H1 (cell line): Measurements from ENCODE around the gene CCDC88C. TPM values are rescaled to one million over a fixed set of nuclear protein-coding genes. Genes with fewer than 3 reads are reported as not detected.

Source experiments
- CTCF ChIA-PET: fragments of 300-600 bp; sonication (Branson Sonifier 250); formaldehyde crosslinking; loops from one replicate; lab custom pipeline; 2021; ENCODE audit not compliant: partially characterized antibody; lab: Charles Lee
- POLR2A ChIA-PET: fragments of 300-600 bp; sonication (Branson Sonifier 250); formaldehyde crosslinking; loops from one replicate; lab custom pipeline; 2021; ENCODE audit warnings: inconsistent platforms; ENCODE audit not compliant: partially characterized antibody; lab: Charles Lee
- DNase-seq, 2 experiments: peaks; one replicate each; pipeline versions ENCODE4 v3.0.0 to v3.0.0-alpha.2; 2010 to 2022; ENCODE audit warnings: low spot score in 2 of 2, low read depth in 1 of 2, mixed read lengths in 1 of 2
- FAIRE-seq: peaks from 2 replicates; lab custom pipeline; 2011; peaks lifted over from hg19 to GRCh38; lab: Jason Lieb, UNC
- H2AFZ ChIP-seq: 2 replicates; pipeline ENCODE4 v1.8.1; 2012; ENCODE audit warnings: low read length, inconsistent platforms
- H2AK5ac ChIP-seq: 2 replicates; pipeline ENCODE4 v1.6.1; 2013; ENCODE audit warnings: low read depth, low read length
- H2BK120ac ChIP-seq: replicated peaks from 2 replicates; pipeline ENCODE3; 2013; ENCODE audit warnings: low read depth, low read length, inconsistent platforms
- H2BK12ac ChIP-seq: 2 replicates; pipeline ENCODE4 v1.6.1; 2013; ENCODE audit warnings: low read depth, low read length
- H2BK15ac ChIP-seq: 2 replicates; pipeline ENCODE4 v1.6.1; 2013; ENCODE audit warnings: low read length
- H2BK20ac ChIP-seq: 2 replicates; pipeline ENCODE4 v1.6.1; 2013; ENCODE audit warnings: low read length
- H2BK5ac ChIP-seq: 2 replicates; pipeline ENCODE4 v1.6.1; 2013; ENCODE audit warnings: low read depth, low read length
- H3K14ac ChIP-seq: 2 replicates; pipeline ENCODE4 v1.6.1; 2013; ENCODE audit warnings: inconsistent platforms; ENCODE audit not compliant: insufficient read length
- H3K18ac ChIP-seq: 2 replicates; pipeline ENCODE4 v1.6.1; 2013; ENCODE audit warnings: low read length; ENCODE audit errors: extremely low read depth
- H3K23ac ChIP-seq: 2 replicates; pipeline ENCODE4 v1.6.1; 2013; ENCODE audit warnings: inconsistent platforms; ENCODE audit not compliant: insufficient read length
- H3K23me2 ChIP-seq: 2 replicates; pipeline ENCODE4 v1.6.1; 2013; ENCODE audit warnings: low read depth, low read length
- H3K27ac ChIP-seq: 2 replicates; pipeline ENCODE4 v1.6.1; 2011; ENCODE audit warnings: low read depth, low read length, inconsistent platforms
- H3K27me3 ChIP-seq, 4 experiments: replicated peaks in 1 of 4; 1 replicate in 1 of 4; 2 replicates in 3 of 4; pipeline versions ENCODE4 v1.6.1 to v1.8.1; 2011 to 2013; ENCODE audit warnings: low read length in 3 of 4, mild to moderate bottlenecking in 3 of 4, inconsistent platforms in 2 of 4, mixed read lengths in 2 of 4, moderate library complexity in 1 of 4; ENCODE audit not compliant: control insufficient read depth in 3 of 4, insufficient read depth in 3 of 4; ENCODE audit errors: extremely low read depth in 1 of 4
- H3K36me3 ChIP-seq, 4 experiments: 2 replicates each; pipeline versions ENCODE4 v1.6.1 to v1.8.1; 2011 to 2013; ENCODE audit warnings: mild to moderate bottlenecking in 4 of 4, low read length in 3 of 4, moderate library complexity in 2 of 4, control low read depth in 1 of 4, inconsistent platforms in 1 of 4; ENCODE audit not compliant: insufficient read depth in 4 of 4, control insufficient read depth in 2 of 4
- H3K4ac ChIP-seq: replicated peaks from 2 replicates; pipeline ENCODE3; 2013; ENCODE audit warnings: low read length, low read depth, mixed read lengths, inconsistent platforms; ENCODE audit not compliant: insufficient read length
- H3K4me1 ChIP-seq, 4 experiments: replicated peaks in 1 of 4; 1 replicate in 1 of 4; 2 replicates in 3 of 4; pipeline versions ENCODE4 v1.6.1 to v1.8.1; 2011 to 2013; ENCODE audit warnings: low read length in 3 of 4, inconsistent platforms in 2 of 4, mixed read lengths in 1 of 4; ENCODE audit not compliant: insufficient read depth in 4 of 4, control insufficient read depth in 3 of 4
- H3K4me2 ChIP-seq, 2 experiments: 2 replicates each; pipeline versions ENCODE4 v1.6.1 to v1.8.1; 2011 to 2013; ENCODE audit warnings: low read depth in 2 of 2, low read length in 2 of 2, control low read depth in 1 of 2, inconsistent platforms in 1 of 2, mild to moderate bottlenecking in 1 of 2; ENCODE audit not compliant: insufficient read depth in 1 of 2
- H3K4me3 ChIP-seq, 4 experiments: fragments of 200-600, 300-600 bp in 1 of 4; sonication (generic), shearing (Covaris generic), sonication (Bioruptor Twin) in 1 of 4; 2 replicates each; pipeline versions ENCODE4 v1.5.1 to v1.8.1; 2011 to 2016; ENCODE audit warnings: low read length in 4 of 4, low read depth in 3 of 4, control low read depth in 2 of 4, inconsistent platforms in 2 of 4, mild to moderate bottlenecking in 2 of 4, mixed read lengths in 1 of 4, moderate library complexity in 1 of 4; ENCODE audit not compliant: insufficient read depth in 2 of 4; ENCODE audit errors: extremely low read depth in 1 of 4
- H3K56ac ChIP-seq: replicated peaks from 2 replicates; pipeline ENCODE3; 2013; ENCODE audit warnings: low read depth, mild to moderate bottlenecking, mixed read lengths, low read length, inconsistent platforms; ENCODE audit not compliant: insufficient read length
- H3K79me1 ChIP-seq: 2 replicates; pipeline ENCODE4 v1.6.1; 2013; ENCODE audit warnings: low read depth, low read length, control low read depth
- H3K79me2 ChIP-seq, 2 experiments: 2 replicates each; pipeline versions ENCODE4 v1.6.1 to v1.8.1; 2012 to 2013; ENCODE audit warnings: low read length in 2 of 2, mild to moderate bottlenecking in 2 of 2, inconsistent platforms in 1 of 2; ENCODE audit not compliant: insufficient read depth in 2 of 2, control insufficient read depth in 1 of 2
- H3K9ac ChIP-seq, 4 experiments: replicated peaks in 1 of 4; 1 replicate in 1 of 4; 2 replicates in 3 of 4; pipeline versions ENCODE4 v1.6.1 to v1.8.1; 2011 to 2013; ENCODE audit warnings: low read depth in 3 of 4, low read length in 3 of 4, control low read depth in 2 of 4, mild to moderate bottlenecking in 2 of 4, moderate library complexity in 2 of 4, inconsistent platforms in 1 of 4; ENCODE audit errors: extremely low read depth in 1 of 4
- H3K9me3 ChIP-seq, 2 experiments: 2 replicates each; pipeline versions ENCODE4 v1.6.1 to v1.8.1; 2012 to 2013; ENCODE audit warnings: mild to moderate bottlenecking in 2 of 2, moderate library complexity in 2 of 2, control low read depth in 1 of 2, inconsistent platforms in 1 of 2, low read depth in 1 of 2, low read length in 1 of 2, mixed read lengths in 1 of 2; ENCODE audit not compliant: insufficient read depth in 2 of 2
- H4K20me1 ChIP-seq, 2 experiments: replicated peaks in 1 of 2; 2 replicates each; pipeline versions ENCODE3 to v1.8.1; 2011 to 2013; ENCODE audit warnings: inconsistent platforms in 2 of 2, low read length in 2 of 2, mild to moderate bottlenecking in 1 of 2; ENCODE audit not compliant: insufficient read depth in 2 of 2, control insufficient read depth in 1 of 2
- H4K5ac ChIP-seq: 2 replicates; pipeline ENCODE4 v1.6.1; 2013; ENCODE audit warnings: low read length, low read depth, mixed read lengths, inconsistent platforms; ENCODE audit not compliant: insufficient read length
- H4K8ac ChIP-seq: 2 replicates; pipeline ENCODE4 v1.8.0; 2013; ENCODE audit warnings: mild to moderate bottlenecking, moderate library complexity, low read length, inconsistent platforms; ENCODE audit not compliant: insufficient read depth; ENCODE audit errors: extremely low read depth
- H4K91ac ChIP-seq: replicated peaks from 2 replicates; pipeline ENCODE3; 2013; ENCODE audit warnings: low read length, mixed read lengths, inconsistent platforms; ENCODE audit not compliant: insufficient read length
- BACH1 ChIP-seq: IDR thresholded peaks from 2 replicates; pipeline ENCODE4 v1.6.1; 2012; ENCODE audit warnings: low read length, improper control_type of control experiment
- CTBP2 ChIP-seq: IDR thresholded peaks from 2 replicates; pipeline ENCODE4 v1.7.0; 2011; ENCODE audit warnings: borderline replicate concordance, mild to moderate bottlenecking, moderate library complexity, mixed read lengths, low read length; ENCODE audit not compliant: insufficient read depth, insufficient read length
- CTCF ChIP-seq, 3 experiments: IDR thresholded peaks; 1 replicate in 2 of 3; 2 replicates in 1 of 3; pipeline versions ENCODE4 v1.5.1 to v1.6.1; 2011; ENCODE audit warnings: low read length in 3 of 3, mild to moderate bottlenecking in 3 of 3, inconsistent platforms in 2 of 3, low read depth in 1 of 3, moderate library complexity in 1 of 3; ENCODE audit not compliant: insufficient read depth in 1 of 3; ENCODE audit errors: control extremely low read depth in 1 of 3
- EGR1 ChIP-seq: IDR thresholded peaks from 2 replicates; pipeline ENCODE4 v1.6.1; 2011; ENCODE audit warnings: low read depth, low read length, borderline replicate concordance
- FOSL1 ChIP-seq: IDR thresholded peaks from 2 replicates; pipeline ENCODE4 v1.6.1; 2011; ENCODE audit warnings: mild to moderate bottlenecking, low read depth, low read length, moderate library complexity; ENCODE audit not compliant: insufficient read depth
- GTF2F1 ChIP-seq: IDR thresholded peaks from 2 replicates; pipeline ENCODE4 v1.6.1; 2012; ENCODE audit warnings: low read depth, low read length, improper control_type of control experiment, borderline replicate concordance
- HDAC6 ChIP-seq: IDR thresholded peaks from one replicate; pipeline ENCODE4 v1.7.1; 2012; ENCODE audit warnings: low read depth, mild to moderate bottlenecking, inconsistent platforms, low read length, moderate library complexity
- JUN ChIP-seq: IDR thresholded peaks from 2 replicates; pipeline ENCODE4 v1.6.1; 2011; ENCODE audit warnings: low read depth, mild to moderate bottlenecking, improper control_type of control experiment, low read length
- POLR2AphosphoS5 ChIP-seq: IDR thresholded peaks from 2 replicates; pipeline ENCODE4 v1.6.1; 2011; ENCODE audit warnings: low read depth, low read length
- RAD21 ChIP-seq, 2 experiments: IDR thresholded peaks in 1 of 2; conservative IDR thresholded peaks in 1 of 2; 2 replicates each; pipeline ENCODE4 v1.6.1; 2011; ENCODE audit warnings: low read depth in 2 of 2, low read length in 2 of 2, improper control_type of control experiment in 1 of 2, inconsistent platforms in 1 of 2, mild to moderate bottlenecking in 1 of 2, moderate library complexity in 1 of 2
- SIX5 ChIP-seq: IDR thresholded peaks from 2 replicates; pipeline ENCODE4 v1.6.1; 2011; ENCODE audit warnings: mild to moderate bottlenecking, low read depth, low read length
- ZNF274 ChIP-seq: IDR thresholded peaks from 2 replicates; pipeline ENCODE4 v1.7.0; 2012; ENCODE audit warnings: low read length, borderline replicate concordance; ENCODE audit errors: extremely low read depth
- polyA plus RNA-seq, 7 experiments: library from polyadenylated mRNA; depleted of rRNA in 3 of 7; stranded (reverse) in 5 of 7; unstranded in 2 of 7; fragments of >200 nt in 5 of 7; fragments of 200-250 nt in 2 of 7; gene quantifications; 1 replicate in 5 of 7; 2 replicates in 1 of 7; 4 replicates in 1 of 7; pipeline versions ENCODE4 v1.2.1 to v1.2.3, GENCODE V29; 2011 to 2013; ENCODE audit warnings: missing spikeins in 2 of 7, mixed read lengths in 2 of 7
- total RNA-seq: library from RNA; stranded (reverse); fragmentation: NEBNext Ultra II Directional; extraction: Animal tissue kit (Norgen Biotek cat#: 25700); gene quantifications from 2 replicates; pipeline ENCODE4 v1.2.1, GENCODE V29; 2021

Gene CCDC88C
- total and polyA plus RNA-seq, 2 of the 8 experiments (the other 6 are each of a cell fraction or from before 2014, with no cell fraction given): 10.3 to 57.7 TPM

- Histone ChIP-seq H3K9me3 (peaks cover 25 to 30% of the 10 kb centered on the region in 2 experiments), H2BK12ac (no peak overlapping the region), H2AK5ac (no peak overlapping the region), H3K18ac (no peak overlapping the region), H4K91ac (no peak overlapping the region), H3K27ac (no peak overlapping the region), H4K8ac (no peak overlapping the region), H2BK5ac (no peak overlapping the region), H2BK20ac (no peak overlapping the region), H2BK120ac (no peak overlapping the region), H3K4me3 (no peak overlapping the region), H3K9ac (no peak overlapping the region), H3K79me1 (no peaks in the 10 kb centered on the region), H3K4me1 (no peaks in the 10 kb centered on the region), H3K4me2 (no peak overlapping the region), H3K23ac (no peak overlapping the region), H2AFZ (no peak overlapping the region), H4K20me1 (no peaks in the 10 kb centered on the region), H3K27me3 (no peaks in the 10 kb centered on the region), H3K14ac (no peak overlapping the region), H2BK15ac (no peak overlapping the region), H3K36me3 (no peaks in the 10 kb centered on the region), H3K23me2 (no peaks in the 10 kb centered on the region), H3K79me2 (no peaks in the 10 kb centered on the region), H4K5ac (no peak overlapping the region), H3K4ac (no peak overlapping the region), H3K56ac (no peak overlapping the region)
- POLR2A ChIA-PET: interaction anchor here (1.1 kb wide), 1 partner anchor 9 kb away, joined by 7 read pairs; no protein-coding TSS in a partner anchor
- FAIRE-seq (no peak), DNase-seq (no peak)
- CTCF ChIA-PET: interaction anchor here (1.5 kb wide), 1 partner anchor 11 kb away, joined by 5 read pairs; no protein-coding TSS in a partner anchor
- TF ChIP-seq BACH1: no peak
- no peak for TF ChIP-seq SIX5
- no peak for TF ChIP-seq RAD21 (IDR thresholded peaks at IDR 0.05 in 1 of 2, conservative IDR thresholded peaks at IDR 0.05 in 1 of 2; ENCODE audit: low read depth in 2 of 2, low read length in 2 of 2)
- TF ChIP-seq EGR1: no peak
- no peak for TF ChIP-seq HDAC6
- TF ChIP-seq FOSL1: no peak
- TF ChIP-seq POLR2AphosphoS5: no peak
- TF ChIP-seq JUN: no peak
- TF ChIP-seq CTBP2: no peak
- no peak for TF ChIP-seq ZNF274
- no peak for TF ChIP-seq CTCF (IDR thresholded peaks at IDR 0.05; ENCODE audit: control extremely low read depth in 1 of 3, insufficient read depth in 1 of 3, low read depth in 1 of 3, low read length in 3 of 3)
- TF ChIP-seq GTF2F1: no peak
These were observed 21.2 kb upstream of the CCDC88C start for GRCh38 chr14:91438845-91439244.
